Testis (tissue), 3 donors: ENCODE data around the gene CENPO. TPM values are rescaled to one million over a fixed set of nuclear protein-coding genes. Genes with fewer than 3 reads are reported as not detected.

Experiments used
- DNase-seq: peaks from one replicate; pipeline ENCODE4 v3.0.0-alpha.2; 2019
- H3K27ac ChIP-seq, 2 donors: fragments of 200-600 bp; sonication (generic); one replicate each; pipeline ENCODE4 v1.5.1; 2019
- H3K27me3 ChIP-seq: fragments of 200-600 bp; sonication (generic); one replicate; pipeline ENCODE4 v1.5.1; 2019
- H3K36me3 ChIP-seq: fragments of 200-600 bp; sonication (generic); one replicate; pipeline ENCODE4 v1.5.1; 2017; ENCODE audit warnings: low read depth; ENCODE audit errors: missing control alignments
- H3K4me1 ChIP-seq: fragments of 200-600 bp; sonication (generic); one replicate; pipeline ENCODE4 v1.5.1; 2019
- H3K4me3 ChIP-seq, 2 donors: fragments of 200-600 bp; sonication (generic); one replicate each; pipeline ENCODE4 v1.5.1; 2017 to 2019
- H3K9me3 ChIP-seq: fragments of 200-600 bp; sonication (generic); one replicate; pipeline ENCODE4 v1.5.1; 2017
- POLR2A ChIP-seq: fragments of 450-650 bp; IDR thresholded peaks from one replicate; pipeline ENCODE4 v1.6.1; 2017; ENCODE audit warnings: antibody characterized with exemption, mild to moderate bottlenecking, moderate library complexity
- WGBS, 2 donors: methylation state at CpG; one replicate each; pipeline ENCODE4 v1.1.5; 2018; 5-methylcytosine and 5-hydroxymethylcytosine counted together
- intact Hi-C: fragments of 100-400 bp; cut with DNase I; formaldehyde crosslinking; loops from one replicate; pipeline ENCODE4 v1.15.1; 2023; ENCODE audit warnings: low total_unique reads
- polyA plus RNA-seq: library from polyadenylated mRNA; stranded (reverse); fragments of 350-450 nt; fragmentation: Illumina TruSeq; extraction: RNeasy Lipid Tissue Mini Kit (QIAGEN cat#74804); gene quantifications from one replicate; pipeline ENCODE4 v1.2.3, GENCODE V29; 2014; ENCODE audit warnings: low read depth, low replicate concordance; ENCODE audit not compliant: insufficient read depth
- total RNA-seq, 2 donors: library from RNA; depleted of rRNA; stranded (reverse); fragments of >200 nt; gene quantifications; one replicate each; pipeline ENCODE4 v1.2.3, GENCODE V29; 2016
- TF ChIP-seq, protein P1 (sequence below), 3 experiments: fragments of 450-650 bp in 2 of 3; fragments of 200-600 bp in 1 of 3; sonication (generic) in 1 of 3; IDR thresholded peaks; one replicate each; pipeline ENCODE4 v1.5.1; 2016 to 2019; ENCODE audit warnings: antibody characterized with exemption in 3 of 3, mild to moderate bottlenecking in 2 of 3, moderate library complexity in 1 of 3

CENPO gene
- total and polyA plus RNA-seq, 3 donors from 2014 or later, result 27.1 to 41.2 (median 32.8) TPM

DNA sequence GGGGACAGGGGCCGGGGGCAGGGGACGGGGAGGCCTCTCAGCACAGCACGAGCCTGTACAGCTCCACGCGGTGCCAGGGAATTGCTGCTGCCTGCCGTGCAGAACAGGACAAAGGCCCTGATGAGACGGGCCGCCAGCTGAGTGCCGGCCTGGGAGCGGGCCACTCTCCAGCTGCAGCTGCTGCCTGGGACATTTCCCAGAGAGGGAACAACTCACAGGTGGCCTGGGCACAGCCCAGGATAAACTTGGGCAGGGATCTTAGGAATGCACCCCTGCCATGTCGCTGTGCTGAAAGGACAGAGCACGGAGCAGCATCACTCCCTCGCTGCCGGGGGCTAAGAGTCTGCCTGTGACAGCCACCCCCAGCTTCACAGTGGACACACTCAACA is 38.8 kb downstream of the CENPO start:
- no peaks in the 10 kb centered on the region for H3K36me3 ChIP-seq
- 45 to 57% methylated on average over 5 to 14 of the region's 14 CpGs for WGBS, 2 donors

DNA sequence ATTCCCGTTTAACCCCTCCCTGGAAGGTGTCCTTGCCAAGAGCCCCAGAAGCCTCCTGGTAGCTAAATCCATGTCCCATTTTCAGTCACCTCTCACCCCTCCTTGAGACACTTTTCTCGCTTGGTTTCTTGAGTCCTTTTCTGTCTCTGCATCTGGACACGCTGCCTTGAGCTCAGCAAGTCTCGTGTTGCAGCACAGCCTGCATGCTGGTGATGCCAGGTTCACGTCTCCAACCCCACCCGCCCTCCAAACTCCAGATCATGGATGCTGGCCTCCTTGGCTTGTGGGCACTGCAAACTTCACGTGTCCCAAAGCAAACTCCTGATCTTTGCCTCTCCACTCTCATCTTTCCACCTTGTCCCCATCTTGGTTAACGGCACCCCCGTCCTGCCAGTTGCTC is 39.3 kb downstream of the CENPO start:
- Histone ChIP-seq H3K4me3 (no peak overlapping the region), H3K4me1 (peaks cover under 1% of the 10 kb centered on the region), H3K36me3 (no peaks in the 10 kb centered on the region), H3K27ac (no peak overlapping the region), H3K27me3 (no peaks in the 10 kb centered on the region), H3K9me3 (no peaks in the 10 kb centered on the region)
- WGBS, 2 donors, result 70 to 72% methylated on average over 9 of the region's 9 CpGs
- intact Hi-C loops, result no loop called here
- no peak for TF ChIP-seq POLR2A
- TF ChIP-seq, protein P1, sequence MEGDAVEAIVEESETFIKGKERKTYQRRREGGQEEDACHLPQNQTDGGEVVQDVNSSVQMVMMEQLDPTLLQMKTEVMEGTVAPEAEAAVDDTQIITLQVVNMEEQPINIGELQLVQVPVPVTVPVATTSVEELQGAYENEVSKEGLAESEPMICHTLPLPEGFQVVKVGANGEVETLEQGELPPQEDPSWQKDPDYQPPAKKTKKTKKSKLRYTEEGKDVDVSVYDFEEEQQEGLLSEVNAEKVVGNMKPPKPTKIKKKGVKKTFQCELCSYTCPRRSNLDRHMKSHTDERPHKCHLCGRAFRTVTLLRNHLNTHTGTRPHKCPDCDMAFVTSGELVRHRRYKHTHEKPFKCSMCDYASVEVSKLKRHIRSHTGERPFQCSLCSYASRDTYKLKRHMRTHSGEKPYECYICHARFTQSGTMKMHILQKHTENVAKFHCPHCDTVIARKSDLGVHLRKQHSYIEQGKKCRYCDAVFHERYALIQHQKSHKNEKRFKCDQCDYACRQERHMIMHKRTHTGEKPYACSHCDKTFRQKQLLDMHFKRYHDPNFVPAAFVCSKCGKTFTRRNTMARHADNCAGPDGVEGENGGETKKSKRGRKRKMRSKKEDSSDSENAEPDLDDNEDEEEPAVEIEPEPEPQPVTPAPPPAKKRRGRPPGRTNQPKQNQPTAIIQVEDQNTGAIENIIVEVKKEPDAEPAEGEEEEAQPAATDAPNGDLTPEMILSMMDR (IDR thresholded peaks at IDR 0.05), result no peak
- no peak for DNase-seq

More for the DNA sequence above, 38.8 kb downstream of the CENPO start:
- Histone ChIP-seq H3K4me3 (no peak overlapping the region), H3K9me3 (no peaks in the 10 kb centered on the region), H3K27ac (no peak overlapping the region), H3K27me3 (no peaks in the 10 kb centered on the region), H3K4me1 (peaks cover 5% of the 10 kb centered on the region)
- no peak for DNase-seq
- TF ChIP-seq, protein P1 (IDR thresholded peaks at IDR 0.05), result no peak
- TF ChIP-seq POLR2A, result no peak
- intact Hi-C loops, result no loop called here

DNA sequence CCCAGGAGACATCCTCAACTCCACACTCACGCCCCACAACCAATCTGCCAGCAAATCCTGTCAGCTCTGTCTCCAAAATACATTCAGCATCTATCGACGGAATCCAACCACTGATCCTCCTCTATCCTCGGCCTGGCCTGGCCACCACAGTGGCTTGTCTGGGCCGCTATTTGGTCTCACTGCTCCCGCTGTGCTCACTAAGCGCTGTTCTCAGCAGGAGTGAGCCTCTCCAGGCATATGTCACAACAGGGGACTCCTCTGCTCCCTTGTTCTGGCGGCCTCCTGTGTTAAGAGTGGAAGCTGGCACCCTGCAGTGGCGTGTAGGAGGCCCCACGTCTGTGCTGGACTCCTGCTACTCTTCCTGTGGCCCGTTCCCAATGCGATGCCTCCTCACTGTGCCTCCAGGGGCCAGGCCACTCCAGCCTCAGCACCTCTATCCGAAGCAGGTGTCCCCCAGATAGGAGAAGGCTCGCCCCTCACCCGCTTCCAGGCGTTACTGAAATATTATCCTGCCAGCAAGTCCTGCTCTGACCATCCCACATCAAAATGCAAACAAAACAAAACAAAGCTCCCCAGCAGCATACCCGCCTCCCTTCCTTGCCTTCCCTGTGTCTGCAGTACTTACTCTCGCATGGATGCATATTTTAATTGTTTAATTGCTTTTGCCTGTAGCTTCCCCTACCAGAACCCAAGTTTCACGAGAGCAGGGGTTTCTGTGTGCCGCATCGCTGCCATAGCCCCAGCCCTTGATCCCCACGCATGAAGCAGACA is 39.9 kb downstream of the CENPO start:
- no peaks in the 10 kb centered on the region for H3K27me3 ChIP-seq
- 90 to 91% methylated on average over 22 of the region's 22 CpGs for WGBS, 2 donors
- H3K9me3 ChIP-seq, result no peaks in the 10 kb centered on the region
- TF ChIP-seq POLR2A, result no peak
- TF ChIP-seq, protein P1 (IDR thresholded peaks at IDR 0.05), result no peak
- no peak overlapping the region for H3K27ac ChIP-seq
- intact Hi-C loops, result no loop called here
- no peaks in the 10 kb centered on the region for H3K36me3 ChIP-seq
- DNase-seq, result no peak
- H3K4me3 ChIP-seq, result no peak overlapping the region
- no peaks in the 10 kb centered on the region for H3K4me1 ChIP-seq

DNA sequence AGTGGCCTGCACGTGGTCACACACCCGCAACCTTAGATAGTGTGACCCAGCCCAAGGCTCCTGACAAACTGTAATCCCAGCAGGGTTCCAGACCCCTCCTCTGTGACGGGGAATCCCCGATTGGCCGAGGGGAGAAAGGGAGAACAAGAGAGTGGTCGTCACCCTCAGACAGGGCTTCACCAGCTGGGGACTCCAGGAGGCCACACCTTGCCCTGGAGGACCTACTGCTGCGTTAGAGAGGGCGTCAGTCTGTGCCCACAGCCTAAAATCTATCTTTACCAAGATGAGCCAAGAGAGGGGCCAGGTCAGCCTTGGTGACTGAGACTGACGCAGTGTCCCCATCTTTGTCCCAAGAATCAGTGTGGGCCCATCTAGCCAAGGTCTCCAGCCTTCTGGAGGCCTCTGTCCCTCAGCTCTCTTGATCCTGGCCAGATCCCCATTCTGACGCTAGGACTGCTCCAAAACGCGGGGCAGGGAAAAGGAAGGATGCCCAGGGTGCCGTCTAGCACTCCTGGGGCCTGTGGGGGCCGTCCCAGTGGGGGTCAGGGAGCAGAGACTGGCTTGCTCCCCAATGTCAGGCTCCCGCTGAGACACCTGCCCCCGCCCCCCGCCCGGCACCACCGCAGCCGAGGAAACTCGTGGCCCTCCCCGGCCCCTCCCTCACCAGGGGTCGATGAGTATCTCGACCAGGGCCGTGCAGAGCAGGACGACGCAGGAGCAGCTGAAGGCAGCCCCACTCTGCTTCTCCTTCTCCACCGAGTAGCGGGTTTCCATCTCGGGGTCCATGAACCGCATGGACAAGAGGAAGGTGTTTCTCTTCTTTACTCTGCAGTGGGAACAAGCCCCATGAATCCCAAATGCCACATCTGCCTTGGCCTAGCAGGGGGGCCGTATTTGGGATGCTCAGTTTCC is 40.9 kb downstream of the CENPO start:
- TF ChIP-seq POLR2A, result no peak
- TF ChIP-seq, protein P1 (IDR thresholded peaks at IDR 0.05), result no peak
- DNase-seq, result no peak
- H3K27me3 ChIP-seq, result no peaks in the 10 kb centered on the region
- no peaks in the 10 kb centered on the region for H3K36me3 ChIP-seq
- intact Hi-C loops, result no loop called here
- no peaks in the 10 kb centered on the region for H3K9me3 ChIP-seq
- no peak overlapping the region for H3K27ac ChIP-seq
- WGBS, 2 donors, result 92 to 94% methylated on average over 14 to 29 of the region's 32 CpGs
- no peaks in the 10 kb centered on the region for H3K4me1 ChIP-seq
- no peak overlapping the region for H3K4me3 ChIP-seq
